GM19397 (cell line): ENCODE measurements around the gene SYT15.
A peak's percentile ranks its signal among the peaks of the same experiment; 100 is the strongest.
"Not testable (repeated sequence)": the region's sequence is repeated elsewhere in the genome, so short reads cannot be mapped to it uniquely, and the experiment has no call there.

Source experiments
- ATAC-seq: cut with Tn5 transposase; IDR thresholded peaks from one replicate; pipeline ENCODE4 v1.9.1; 2021; ENCODE audit warnings: mild to moderate bottlenecking, moderate library complexity; ENCODE audit not compliant: unreplicated experiment

The SYT15 gene

GRCh38 chr10:46556515-46557318 is 22.2 kb upstream of the SYT15 start, which contains the start of gene GPRIN2:
GPRIN2 (minus strand) TSS chr10:46556658; CDS start chr10:46550736, 5,922 bp downstream.
- no peak for ATAC-seq

DNA sequence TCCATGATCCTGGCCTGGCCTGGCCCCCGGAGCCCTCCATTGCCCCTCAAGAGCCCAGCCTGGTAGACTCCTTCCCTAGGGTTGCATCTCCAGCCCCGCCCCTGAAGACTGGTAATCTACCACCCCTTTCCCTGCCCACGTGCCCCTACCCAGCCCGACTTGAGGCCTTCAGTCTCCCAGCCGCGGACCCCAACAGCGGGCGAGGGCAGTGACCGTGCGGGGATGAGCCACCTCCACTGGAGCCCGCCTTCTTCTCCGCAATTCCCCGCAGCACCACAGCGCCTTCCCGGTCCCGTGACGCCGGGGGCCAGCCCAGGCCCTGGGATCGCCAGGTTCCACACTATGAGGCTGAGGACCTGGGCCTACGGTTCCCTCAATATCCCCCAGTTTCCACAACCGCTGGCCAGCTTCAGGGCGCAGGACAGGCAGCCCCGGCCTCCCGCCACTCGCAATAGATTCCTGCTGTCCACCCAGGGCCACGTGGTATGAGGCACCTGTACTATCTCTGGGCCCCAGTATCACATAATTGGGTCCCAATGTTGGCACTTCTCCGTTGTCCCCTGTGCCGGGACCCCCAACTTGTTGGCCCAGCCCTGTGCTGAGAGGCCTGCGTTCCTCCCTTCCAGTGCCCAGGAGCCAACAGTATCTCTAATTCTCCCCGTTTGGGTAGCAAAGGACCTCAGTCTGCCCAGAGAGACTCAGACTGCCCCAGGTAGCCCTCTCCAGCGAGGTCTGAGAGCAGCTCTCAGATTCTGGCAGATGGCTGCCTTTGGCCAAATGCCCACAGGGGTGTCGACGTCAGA is 21.4 kb upstream of the SYT15 start:
- no peak for ATAC-seq

- no peak for ATAC-seq
Observed at GRCh38 chr10:46558122-46558391, 20.9 kb upstream of the SYT15 start.

DNA sequence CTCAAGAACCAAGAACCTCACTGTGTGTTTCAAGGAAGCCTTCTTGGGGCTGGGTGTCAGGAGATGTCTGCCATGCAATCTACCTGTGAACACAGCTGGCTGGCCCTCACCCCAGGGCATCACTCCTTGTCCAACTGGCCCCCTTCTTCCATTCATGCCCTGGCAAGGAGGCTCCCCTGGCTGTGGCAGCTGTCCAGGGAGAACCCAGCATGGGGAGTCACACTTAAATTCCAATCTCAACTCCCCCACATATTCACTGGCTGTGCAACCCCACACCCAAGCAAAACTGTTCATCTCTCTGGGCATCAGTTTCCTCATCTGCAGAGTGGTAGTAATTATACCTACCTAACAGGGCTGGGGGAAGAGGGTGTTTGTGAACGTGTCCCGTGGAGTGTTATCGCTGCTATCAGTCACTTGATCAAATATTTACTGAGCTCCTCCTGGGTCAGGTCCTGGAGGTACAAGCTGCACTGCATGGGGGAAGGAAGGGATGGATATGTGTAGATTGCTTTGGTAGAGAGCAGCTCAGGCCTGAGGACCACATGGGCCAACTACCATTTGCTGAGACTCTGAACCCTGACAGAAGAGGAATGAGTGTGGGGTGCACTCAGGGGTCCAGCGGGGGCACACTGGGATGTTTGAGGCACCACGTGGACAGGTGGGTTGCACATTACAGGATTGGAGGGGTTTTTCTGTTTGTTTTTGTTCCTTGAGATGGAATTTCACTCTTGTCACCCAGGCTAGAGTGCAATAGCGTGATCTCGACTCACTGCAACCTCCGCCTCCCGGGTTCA is 20.3 kb upstream of the SYT15 start:
- ATAC-seq = no peak

DNA sequence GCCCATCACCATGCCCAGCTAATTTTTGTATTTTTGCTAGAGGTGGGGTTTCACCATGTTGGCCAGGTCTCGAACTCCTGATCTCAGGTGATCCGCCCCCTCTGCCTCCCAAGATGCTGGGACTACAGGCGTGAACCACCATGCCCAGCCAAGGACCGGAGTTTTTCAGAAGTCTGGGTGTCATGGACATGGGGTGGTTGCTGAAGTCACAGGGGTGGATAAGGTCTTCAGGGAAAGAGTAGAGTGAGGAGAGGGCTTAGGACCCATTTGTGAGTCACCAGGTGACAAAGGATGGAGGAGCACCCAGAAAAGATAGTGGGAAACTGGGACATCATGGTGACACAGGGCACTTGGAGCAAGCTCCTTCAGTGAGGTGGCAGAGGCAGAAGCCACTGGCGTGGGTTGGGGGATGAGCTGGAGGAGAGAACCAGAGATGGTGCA is 19.7 kb upstream of the SYT15 start:
- no peak for ATAC-seq

- ATAC-seq = no peak
Observed at GRCh38 chr10:46560381-46560780, 18.5 kb upstream of the SYT15 start.

- ATAC-seq = no peak
Observed at GRCh38 chr10:46560952-46561351, 18.0 kb upstream of the SYT15 start.

DNA sequence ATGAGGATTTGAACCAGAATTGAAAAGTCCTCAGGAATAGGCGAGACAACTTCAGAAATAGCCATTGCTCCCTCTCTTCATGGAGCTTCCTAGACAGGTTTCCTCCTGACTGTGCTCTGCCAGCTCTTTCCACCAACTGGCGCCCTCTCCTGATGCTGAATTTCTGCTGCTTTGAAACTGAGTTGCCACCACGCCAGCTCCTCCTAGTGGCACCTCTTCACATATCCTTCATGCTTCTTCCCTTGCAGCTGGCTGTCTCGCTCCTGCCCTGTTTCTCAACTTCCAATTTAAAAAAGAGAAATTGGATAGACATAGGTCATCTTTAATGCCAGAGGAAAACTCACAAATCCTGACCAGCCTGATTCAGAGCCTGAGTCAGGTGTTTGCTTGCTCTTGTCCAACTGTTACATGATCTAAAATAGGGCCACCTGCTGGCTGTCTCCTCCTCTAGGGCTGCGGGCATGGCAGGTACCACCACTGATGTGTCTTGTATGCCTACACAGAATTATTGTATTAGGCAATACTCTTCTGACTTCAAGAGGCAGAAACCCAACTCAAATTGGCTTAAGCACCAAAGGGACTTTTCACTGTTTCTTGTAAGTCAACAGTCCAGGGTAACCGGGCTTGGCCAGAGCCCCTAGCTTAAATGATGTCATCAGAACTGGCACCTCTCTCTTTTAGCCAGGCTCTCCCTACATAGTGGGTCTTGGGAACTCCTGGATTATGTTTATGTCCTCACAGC is 13.2 kb upstream of the SYT15 start:
- peak; percentile 52 for ATAC-seq

DNA sequence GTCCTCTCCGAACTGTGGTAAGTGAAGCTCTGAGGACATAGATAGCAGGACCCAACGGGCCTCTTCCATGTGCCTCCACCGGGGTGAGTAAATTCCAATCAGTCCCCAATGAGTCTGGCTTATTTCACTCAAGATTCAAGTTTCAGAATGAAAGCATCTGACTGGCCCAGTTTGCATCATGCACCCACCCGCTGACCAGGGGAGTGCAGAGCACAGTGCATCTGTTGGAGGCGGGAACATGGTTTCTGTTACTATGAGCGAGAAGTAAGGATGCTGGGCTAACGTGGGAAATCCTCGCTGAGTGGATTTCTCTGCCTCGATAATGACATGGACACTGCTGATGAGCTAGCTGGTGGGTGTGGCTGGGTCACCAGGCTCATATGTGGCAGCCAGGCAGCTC is 11.8 kb upstream of the SYT15 start:
- ATAC-seq = not testable (repeated sequence)

GRCh38 chr10:46570655-46571054 is 8.3 kb upstream of the SYT15 start:
- not testable (repeated sequence) for ATAC-seq

GRCh38 chr10:46572765-46573164 is 6.2 kb upstream of the SYT15 start:
- not testable (repeated sequence) for ATAC-seq

DNA sequence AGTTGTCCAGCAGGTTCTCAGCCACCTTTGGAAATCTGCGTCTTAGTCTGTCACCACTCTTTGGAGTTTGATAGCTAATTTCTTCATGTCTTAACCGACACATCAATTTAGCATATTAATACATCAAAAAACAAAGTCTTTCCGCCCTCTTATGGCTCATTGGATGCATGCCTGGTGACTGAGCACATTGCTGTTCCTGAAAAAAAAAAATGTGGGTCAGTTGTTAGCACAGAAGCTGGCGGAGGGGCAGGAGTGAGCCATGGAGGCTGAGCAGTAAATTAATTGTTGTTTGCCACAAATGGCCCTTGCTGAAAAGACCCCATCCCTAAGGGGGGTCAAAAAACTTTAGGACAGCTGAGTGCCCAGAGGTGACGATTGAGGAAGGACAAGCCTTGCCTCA is 5.6 kb upstream of the SYT15 start:
- ATAC-seq = not testable (repeated sequence)

DNA sequence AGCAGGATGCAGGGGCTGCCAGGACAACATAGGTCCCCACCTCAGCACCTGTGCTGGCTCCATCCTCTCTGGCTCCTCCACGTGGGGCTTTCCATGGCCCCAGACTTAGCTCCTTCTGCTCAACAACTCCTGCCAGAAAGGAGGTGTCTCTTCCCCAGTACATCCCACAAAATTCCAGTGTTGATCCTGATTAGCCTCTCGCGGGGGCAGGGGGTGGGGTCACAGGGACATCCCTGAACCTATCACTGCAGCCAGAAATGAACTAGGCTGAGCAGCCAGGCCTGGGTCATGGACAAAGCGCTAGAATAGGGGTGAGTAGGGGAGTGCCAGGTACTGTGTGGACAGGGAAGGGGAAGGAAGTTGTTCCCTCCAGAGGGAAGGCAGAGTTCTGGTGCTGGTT is 5.0 kb upstream of the SYT15 start:
- not testable (repeated sequence) for ATAC-seq

- not testable (repeated sequence) for ATAC-seq
Observed at GRCh38 chr10:46577624-46578473, 1.1 kb upstream of the SYT15 start.

DNA sequence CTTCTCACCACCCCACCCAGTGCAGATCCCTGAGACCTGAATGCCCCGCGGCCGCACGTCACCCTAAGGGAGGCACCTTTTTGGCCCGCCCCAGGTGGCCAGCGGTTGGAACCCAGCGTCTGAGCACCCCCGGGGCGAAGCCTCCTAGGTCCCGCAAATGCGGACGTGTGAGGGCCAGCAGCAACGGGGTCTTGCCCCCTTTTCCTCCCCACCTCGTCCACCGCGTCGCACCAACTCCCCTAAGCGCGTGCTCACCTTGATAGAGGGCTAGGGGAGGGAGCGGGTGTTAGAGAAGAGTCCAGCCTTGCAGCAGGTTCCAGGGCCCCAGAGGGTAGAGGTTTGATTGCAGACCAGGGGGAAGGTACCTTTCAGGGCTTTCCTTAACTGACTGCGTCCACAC is 450 bp downstream of the SYT15 start:
- ATAC-seq = not testable (repeated sequence)

DNA sequence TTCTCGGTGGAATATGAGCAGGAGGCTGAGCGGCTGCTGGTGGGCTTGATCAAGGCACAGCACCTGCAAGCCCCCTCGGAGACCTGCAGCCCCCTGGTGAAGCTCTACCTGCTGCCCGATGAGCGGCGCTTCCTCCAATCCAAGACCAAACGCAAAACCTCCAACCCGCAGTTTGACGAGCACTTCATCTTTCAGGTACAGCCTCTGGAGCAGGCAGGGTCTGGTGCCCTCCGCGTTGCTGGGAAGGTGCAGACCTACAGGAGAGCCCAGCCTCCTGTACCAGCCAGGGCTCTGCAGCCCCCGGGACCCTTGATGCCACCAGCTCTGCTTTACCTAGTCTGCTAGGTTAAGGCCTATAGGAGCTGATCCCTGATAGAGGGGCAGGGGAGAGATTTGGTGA is 3.1 kb downstream of the SYT15 start:
- ATAC-seq = not testable (repeated sequence)

DNA sequence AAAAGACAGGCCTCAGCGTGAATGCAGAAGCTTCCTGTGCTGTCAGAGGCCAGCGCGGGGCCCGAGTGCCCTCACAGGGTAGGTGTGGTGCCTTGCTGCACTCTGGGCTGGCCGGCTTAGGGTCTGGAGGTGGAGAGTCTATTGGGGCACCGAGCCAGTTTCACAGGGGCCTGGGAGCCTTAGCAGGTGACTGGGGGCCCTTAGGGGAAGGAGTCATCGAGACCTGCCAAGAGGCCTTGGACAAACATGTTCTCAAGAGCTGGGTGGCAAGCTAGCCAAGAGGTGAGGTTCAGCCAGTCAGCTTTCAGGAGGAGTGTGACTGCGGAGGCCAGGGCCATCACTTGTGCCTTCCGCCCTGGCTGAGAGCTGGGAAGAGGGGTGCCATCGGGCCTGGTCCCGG is 3.6 kb downstream of the SYT15 start:
- ATAC-seq = not testable (repeated sequence)

DNA sequence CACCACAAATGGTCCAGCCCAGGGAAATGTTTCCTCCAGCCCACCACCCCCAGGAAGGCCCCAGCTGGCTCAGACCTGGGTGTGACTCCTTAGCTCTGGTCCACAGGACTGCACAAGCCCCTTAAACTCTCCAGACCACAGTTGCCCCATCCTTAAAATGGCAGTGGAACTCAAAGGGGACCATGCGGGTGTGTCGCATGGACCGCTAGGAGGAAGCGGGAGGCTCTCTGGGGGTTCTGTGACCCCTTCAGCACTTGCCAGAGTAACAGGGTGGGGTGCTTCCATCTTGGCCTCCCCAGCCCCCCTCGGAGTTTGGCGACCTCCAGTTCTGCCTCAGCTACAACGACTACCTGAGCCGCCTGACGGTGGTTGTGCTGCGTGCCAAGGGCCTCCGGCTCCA is 5.3 kb downstream of the SYT15 start:
- not testable (repeated sequence) for ATAC-seq

DNA sequence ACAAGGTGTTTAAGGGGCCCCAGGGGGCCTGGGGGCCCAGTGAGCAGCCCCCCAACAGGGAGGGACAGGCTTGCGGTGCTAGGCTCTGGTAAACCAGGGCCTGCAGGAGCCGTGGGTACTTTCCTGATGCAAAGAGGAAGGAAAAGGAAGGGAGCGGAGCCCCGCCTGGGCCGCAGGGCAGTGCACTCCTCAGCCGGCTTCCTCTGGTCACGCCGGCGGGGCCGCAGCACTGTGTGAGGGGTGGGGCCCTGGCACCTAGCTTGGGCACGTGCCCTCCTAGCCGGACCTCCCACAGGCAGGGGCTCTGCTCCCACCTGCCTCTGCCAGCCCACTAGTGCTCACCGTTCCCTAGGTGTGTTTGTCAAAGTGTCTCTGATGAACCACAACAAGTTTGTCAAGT is 6.3 kb downstream of the SYT15 start:
- not testable (repeated sequence) for ATAC-seq

GRCh38 chr10:46587546-46587945 is 8.6 kb downstream of the SYT15 start:
- not testable (repeated sequence) for ATAC-seq
